ENCODE measurements around the gene STOML1. TPM values are rescaled to one million over a fixed set of nuclear protein-coding genes. Genes with fewer than 3 reads are reported as not detected.

Gene STOML1
- total RNA-seq, 2 experiments from 2014 or later, result 4.6 to 5.3 TPM

DNA sequence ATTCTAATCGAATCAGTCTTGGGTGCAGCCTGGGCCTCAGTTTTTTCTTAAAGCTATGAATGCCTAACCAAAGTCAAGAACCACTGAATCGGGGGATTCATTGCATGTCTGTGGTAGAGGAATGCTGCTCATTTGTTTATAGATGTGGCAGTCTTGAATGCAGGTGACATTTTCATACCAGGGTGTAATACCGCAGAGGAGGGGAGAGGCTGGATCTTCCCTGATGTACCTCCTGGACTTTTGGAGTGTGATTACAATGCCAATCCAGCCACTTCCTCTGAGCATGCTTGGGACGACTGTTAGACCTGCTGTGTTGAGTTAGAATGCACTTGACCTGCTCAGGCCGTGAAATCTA lies 47.5 kb upstream of the STOML1 start:
- H3K36me3 ChIP-seq (ENCODE audit: insufficient read depth, low read length), result peaks cover 42% of the 10 kb centered on the region
- no peak overlapping the region for H3K27ac Mint-ChIP-seq

GRCh38 chr15:74038707-74039655 lies 46.9 kb upstream of the STOML1 start:
- ChIA-PET CTCF (no interaction called here), POLR2A (no interaction called here)
- no peaks in the 10 kb centered on the region for H3K9me3 ChIP-seq (ENCODE audit: control insufficient read depth in 1 of 2, insufficient read depth in 1 of 2, low read length in 2 of 2)
- DNase-seq (no peak), ATAC-seq (ENCODE audit: poor library complexity) (no peak)
- Mint-ChIP-seq H3K27ac (peak overlapping the region; percentile 17), H3K36me3 (ENCODE audit: low read depth) (peaks cover 52% of the 10 kb centered on the region), H3K4me3 (no peak overlapping the region), H3K4me1 (ENCODE audit: low read depth) (no peaks in the 10 kb centered on the region), H3K27me3 (no peaks in the 10 kb centered on the region), H3K9me3 (no peaks in the 10 kb centered on the region)
- TF ChIP-seq, protein P1, sequence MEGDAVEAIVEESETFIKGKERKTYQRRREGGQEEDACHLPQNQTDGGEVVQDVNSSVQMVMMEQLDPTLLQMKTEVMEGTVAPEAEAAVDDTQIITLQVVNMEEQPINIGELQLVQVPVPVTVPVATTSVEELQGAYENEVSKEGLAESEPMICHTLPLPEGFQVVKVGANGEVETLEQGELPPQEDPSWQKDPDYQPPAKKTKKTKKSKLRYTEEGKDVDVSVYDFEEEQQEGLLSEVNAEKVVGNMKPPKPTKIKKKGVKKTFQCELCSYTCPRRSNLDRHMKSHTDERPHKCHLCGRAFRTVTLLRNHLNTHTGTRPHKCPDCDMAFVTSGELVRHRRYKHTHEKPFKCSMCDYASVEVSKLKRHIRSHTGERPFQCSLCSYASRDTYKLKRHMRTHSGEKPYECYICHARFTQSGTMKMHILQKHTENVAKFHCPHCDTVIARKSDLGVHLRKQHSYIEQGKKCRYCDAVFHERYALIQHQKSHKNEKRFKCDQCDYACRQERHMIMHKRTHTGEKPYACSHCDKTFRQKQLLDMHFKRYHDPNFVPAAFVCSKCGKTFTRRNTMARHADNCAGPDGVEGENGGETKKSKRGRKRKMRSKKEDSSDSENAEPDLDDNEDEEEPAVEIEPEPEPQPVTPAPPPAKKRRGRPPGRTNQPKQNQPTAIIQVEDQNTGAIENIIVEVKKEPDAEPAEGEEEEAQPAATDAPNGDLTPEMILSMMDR (IDR thresholded peaks at IDR 0.05), result no peak
- H3K27ac ChIP-seq (ENCODE audit: low read depth in 1 of 2, low read length in 2 of 2), result no peak overlapping the region
- H3K27me3 ChIP-seq (ENCODE audit: control insufficient read depth in 1 of 2, insufficient read depth in 2 of 2, low read length in 2 of 2), result no peaks in the 10 kb centered on the region
- H3K36me3 ChIP-seq (ENCODE audit: insufficient read depth, low read length), result peaks cover 44% of the 10 kb centered on the region
- H3K4me3 ChIP-seq (ENCODE audit: low read length), result no peak overlapping the region
- no peaks in the 10 kb centered on the region for H3K4me1 ChIP-seq (ENCODE audit: insufficient read depth, low read length)
- intact Hi-C loops (cut with DNase I, micrococcal nuclease), result no loop called here

More for the DNA sequence above, 47.5 kb upstream of the STOML1 start:
- Mint-ChIP-seq H3K4me1 (ENCODE audit: low read depth) (no peaks in the 10 kb centered on the region), H3K36me3 (ENCODE audit: low read depth) (peaks cover 46% of the 10 kb centered on the region), H3K4me3 (no peak overlapping the region), H3K9me3 (no peaks in the 10 kb centered on the region), H3K27me3 (no peaks in the 10 kb centered on the region)
- Histone ChIP-seq H3K27ac (ENCODE audit: low read depth in 1 of 2, low read length in 2 of 2) (no peak overlapping the region), H3K4me1 (ENCODE audit: insufficient read depth, low read length) (no peaks in the 10 kb centered on the region), H3K9me3 (ENCODE audit: control insufficient read depth in 1 of 2, insufficient read depth in 1 of 2, low read length in 2 of 2) (no peaks in the 10 kb centered on the region), H3K4me3 (ENCODE audit: low read length) (no peak overlapping the region), H3K27me3 (ENCODE audit: control insufficient read depth in 1 of 2, insufficient read depth in 2 of 2, low read length in 2 of 2) (no peaks in the 10 kb centered on the region)
- TF ChIP-seq, protein P1 (IDR thresholded peaks at IDR 0.05), result no peak
- ATAC-seq (ENCODE audit: poor library complexity) (no peak), DNase-seq (no peak)
- CTCF ChIA-PET, result no interaction called here
- POLR2A ChIA-PET, result interaction anchor here (0.9 kb wide), 1 partner anchor 32 kb away, joined by 3 read pairs; no protein-coding TSS in a partner anchor
- intact Hi-C loops (cut with DNase I, micrococcal nuclease), result no loop called here

GRCh38 chr15:74037171-74038117 lies 45.3 kb upstream of the STOML1 start:
- no peaks in the 10 kb centered on the region for H3K9me3 Mint-ChIP-seq
- ATAC-seq (ENCODE audit: poor library complexity), result no peak
- H3K27me3 ChIP-seq (ENCODE audit: control insufficient read depth in 1 of 2, insufficient read depth in 2 of 2, low read length in 2 of 2), result no peaks in the 10 kb centered on the region
- no peaks in the 10 kb centered on the region for H3K9me3 ChIP-seq (ENCODE audit: control insufficient read depth in 1 of 2, insufficient read depth in 1 of 2, low read length in 2 of 2)
- intact Hi-C loops (cut with DNase I, micrococcal nuclease), result no loop called here
- H3K4me3 ChIP-seq (ENCODE audit: low read length), result no peak overlapping the region
- no peak for DNase-seq
- ChIA-PET POLR2A (no interaction called here), CTCF (interaction anchor here (0.7 to 1.2 kb wide), 2 partner anchors 63 to 86 kb away, joined by 3 to 5 read pairs; no protein-coding TSS in a partner anchor)
- peaks cover 53% of the 10 kb centered on the region for H3K36me3 Mint-ChIP-seq (ENCODE audit: low read depth)
- TF ChIP-seq, protein P1 (IDR thresholded peaks at IDR 0.05), result no peak
- no peaks in the 10 kb centered on the region for H3K4me1 ChIP-seq (ENCODE audit: insufficient read depth, low read length)
- no peaks in the 10 kb centered on the region for H3K4me1 Mint-ChIP-seq (ENCODE audit: low read depth)
- peaks cover 51% of the 10 kb centered on the region for H3K36me3 ChIP-seq (ENCODE audit: insufficient read depth, low read length)
- H3K4me3 Mint-ChIP-seq, result no peak overlapping the region
- H3K27ac ChIP-seq (ENCODE audit: low read depth in 1 of 2, low read length in 2 of 2), result no peak overlapping the region
- no peaks in the 10 kb centered on the region for H3K27me3 Mint-ChIP-seq
- H3K27ac Mint-ChIP-seq, result no peak overlapping the region

Measured in CD4-positive, alpha-beta T cell (primary cell).